Osteoblast (primary cell): ENCODE data around the gene FRMD4A. TPM values are rescaled to one million over a fixed set of nuclear protein-coding genes. Genes with fewer than 3 reads are reported as not detected.

ENCODE experiments used
- DNase-seq: peaks from one replicate; pipeline ENCODE4 v3.0.0; 2011; ENCODE audit warnings: low spot score, mixed read lengths; ENCODE audit not compliant: insufficient read length; ENCODE audit errors: missing footprints
- H2AFZ ChIP-seq: 2 replicates; pipeline ENCODE4 v1.6.0; 2011; ENCODE audit warnings: mild to moderate bottlenecking, low read length
- H3K27ac ChIP-seq: 2 replicates; pipeline ENCODE4 v1.5.1; 2011; ENCODE audit warnings: mild to moderate bottlenecking, low read depth, low read length, moderate library complexity
- H3K27me3 ChIP-seq: 2 replicates; pipeline ENCODE4 v1.6.0; 2012; ENCODE audit warnings: mild to moderate bottlenecking, control low read depth, inconsistent platforms, low read length, moderate library complexity; ENCODE audit not compliant: insufficient read depth
- H3K36me3 ChIP-seq: 2 replicates; pipeline ENCODE4 v1.5.1; 2011; ENCODE audit warnings: mild to moderate bottlenecking, low read length, control low read depth, moderate library complexity; ENCODE audit not compliant: insufficient read depth
- H3K4me1 ChIP-seq: 2 replicates; pipeline ENCODE4 v1.5.1; 2011; ENCODE audit warnings: mild to moderate bottlenecking, low read length, control low read depth, moderate library complexity; ENCODE audit not compliant: insufficient read depth
- H3K4me2 ChIP-seq: 2 replicates; pipeline ENCODE4 v1.6.0; 2011; ENCODE audit warnings: mild to moderate bottlenecking, low read length; ENCODE audit not compliant: insufficient read depth
- H3K4me3 ChIP-seq: fragments of 200-600 bp; sonication (generic); 3 replicates; pipeline ENCODE4 v1.5.1; 2012; ENCODE audit warnings: mild to moderate bottlenecking, low read length, inconsistent platforms; ENCODE audit not compliant: insufficient read depth
- H3K79me2 ChIP-seq: 2 replicates; pipeline ENCODE4 v1.6.0; 2012; ENCODE audit warnings: mild to moderate bottlenecking, low read length, control low read depth, inconsistent platforms; ENCODE audit not compliant: insufficient read depth
- H3K9me3 ChIP-seq: 2 replicates; pipeline ENCODE4 v1.5.1; 2011; ENCODE audit warnings: low read depth, low read length, control low read depth
- H4K20me1 ChIP-seq: 2 replicates; pipeline ENCODE4 v1.6.0; 2012; ENCODE audit warnings: mild to moderate bottlenecking, low read length, control low read depth; ENCODE audit not compliant: insufficient read depth
- total RNA-seq: library from RNA; depleted of rRNA; stranded (reverse); fragments of >200 nt; gene quantifications from 2 replicates; pipeline ENCODE4 v1.2.3, GENCODE V29; 2012
- TF ChIP-seq, protein P1 (sequence below): IDR thresholded peaks from 2 replicates; pipeline ENCODE4 v1.5.1; 2011; ENCODE audit warnings: mild to moderate bottlenecking, low read depth, low read length, moderate library complexity; ENCODE audit errors: extremely low read depth

FRMD4A gene
- total RNA-seq, 1 donor = 41.3 TPM

DNA sequence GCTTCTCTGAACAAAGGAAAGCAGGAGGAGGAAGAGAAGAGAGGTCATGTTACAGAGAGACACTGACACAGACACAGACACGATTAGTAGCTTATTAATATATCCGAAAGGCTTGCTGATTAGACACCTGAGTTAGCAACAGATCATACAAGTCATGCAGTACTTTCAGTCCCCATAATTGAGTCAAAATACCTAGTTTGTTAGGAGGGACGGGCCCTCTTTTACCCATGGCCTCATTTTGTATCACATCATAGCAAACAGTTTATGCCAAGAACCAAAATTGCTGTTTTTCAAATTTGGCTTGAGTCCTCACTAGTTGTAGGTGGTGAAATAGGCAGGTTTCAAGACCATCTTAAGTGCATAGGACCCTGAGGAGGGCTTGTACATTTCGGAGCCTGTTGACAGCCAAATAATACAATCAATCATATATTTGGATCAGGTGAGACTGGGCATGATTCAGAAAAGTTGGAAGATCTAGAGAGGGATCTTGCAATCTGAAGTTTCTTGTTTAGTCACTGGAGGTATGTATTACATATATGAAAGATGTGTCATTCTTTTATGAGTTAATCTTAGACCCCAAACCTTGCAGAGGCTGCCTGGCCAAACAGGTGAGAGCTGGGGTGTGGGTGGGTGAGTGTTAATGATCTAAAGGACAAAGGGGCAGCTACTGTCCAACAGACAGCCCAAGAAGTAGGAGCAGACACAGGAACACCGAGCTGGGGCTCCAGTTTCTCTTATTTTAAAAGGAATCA lies 678.6 kb downstream of the FRMD4A start:
- TF ChIP-seq, protein P1, sequence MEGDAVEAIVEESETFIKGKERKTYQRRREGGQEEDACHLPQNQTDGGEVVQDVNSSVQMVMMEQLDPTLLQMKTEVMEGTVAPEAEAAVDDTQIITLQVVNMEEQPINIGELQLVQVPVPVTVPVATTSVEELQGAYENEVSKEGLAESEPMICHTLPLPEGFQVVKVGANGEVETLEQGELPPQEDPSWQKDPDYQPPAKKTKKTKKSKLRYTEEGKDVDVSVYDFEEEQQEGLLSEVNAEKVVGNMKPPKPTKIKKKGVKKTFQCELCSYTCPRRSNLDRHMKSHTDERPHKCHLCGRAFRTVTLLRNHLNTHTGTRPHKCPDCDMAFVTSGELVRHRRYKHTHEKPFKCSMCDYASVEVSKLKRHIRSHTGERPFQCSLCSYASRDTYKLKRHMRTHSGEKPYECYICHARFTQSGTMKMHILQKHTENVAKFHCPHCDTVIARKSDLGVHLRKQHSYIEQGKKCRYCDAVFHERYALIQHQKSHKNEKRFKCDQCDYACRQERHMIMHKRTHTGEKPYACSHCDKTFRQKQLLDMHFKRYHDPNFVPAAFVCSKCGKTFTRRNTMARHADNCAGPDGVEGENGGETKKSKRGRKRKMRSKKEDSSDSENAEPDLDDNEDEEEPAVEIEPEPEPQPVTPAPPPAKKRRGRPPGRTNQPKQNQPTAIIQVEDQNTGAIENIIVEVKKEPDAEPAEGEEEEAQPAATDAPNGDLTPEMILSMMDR = no peak
- Histone ChIP-seq H3K27ac (no peak overlapping the region), H3K4me2 (no peak overlapping the region), H2AFZ (no peak overlapping the region), H3K27me3 (no peaks in the 10 kb centered on the region), H4K20me1 (peaks cover 14% of the 10 kb centered on the region), H3K4me3 (no peak overlapping the region), H3K79me2 (peaks cover 6% of the 10 kb centered on the region), H3K36me3 (peaks cover 95% of the 10 kb centered on the region), H3K9me3 (no peaks in the 10 kb centered on the region), H3K4me1 (no peaks in the 10 kb centered on the region)
- DNase-seq = no peak

DNA sequence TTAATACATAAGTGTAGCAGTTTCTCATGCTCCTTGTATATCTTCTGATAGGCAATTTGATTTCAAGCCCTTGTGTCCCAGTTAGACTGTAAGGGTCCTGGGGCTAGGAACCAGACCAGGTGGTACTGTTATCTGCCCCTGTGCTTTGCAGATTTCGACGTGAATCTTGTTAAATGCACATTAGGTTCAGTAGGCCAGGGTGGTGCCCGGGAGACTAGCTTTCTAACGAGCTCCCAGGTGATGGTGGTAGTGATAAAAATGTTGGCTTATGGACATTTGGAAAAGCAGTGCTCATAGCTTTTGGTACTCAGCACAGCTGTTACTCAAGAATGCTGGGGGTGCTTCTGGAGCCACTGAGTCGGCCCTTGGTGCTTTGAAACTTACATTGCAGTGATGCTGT lies 679.8 kb downstream of the FRMD4A start:
- H3K79me2 ChIP-seq = peaks cover 4% of the 10 kb centered on the region
- TF ChIP-seq, protein P1 = no peak
- no peak overlapping the region for H2AFZ ChIP-seq
- H3K9me3 ChIP-seq = no peaks in the 10 kb centered on the region
- H3K27ac ChIP-seq = no peak overlapping the region
- no peaks in the 10 kb centered on the region for H3K4me1 ChIP-seq
- no peaks in the 10 kb centered on the region for H3K27me3 ChIP-seq
- H3K36me3 ChIP-seq = peaks cover 100% of the 10 kb centered on the region
- peaks cover 11% of the 10 kb centered on the region for H4K20me1 ChIP-seq
- H3K4me2 ChIP-seq = no peak overlapping the region
- DNase-seq = no peak
- no peak overlapping the region for H3K4me3 ChIP-seq

DNA sequence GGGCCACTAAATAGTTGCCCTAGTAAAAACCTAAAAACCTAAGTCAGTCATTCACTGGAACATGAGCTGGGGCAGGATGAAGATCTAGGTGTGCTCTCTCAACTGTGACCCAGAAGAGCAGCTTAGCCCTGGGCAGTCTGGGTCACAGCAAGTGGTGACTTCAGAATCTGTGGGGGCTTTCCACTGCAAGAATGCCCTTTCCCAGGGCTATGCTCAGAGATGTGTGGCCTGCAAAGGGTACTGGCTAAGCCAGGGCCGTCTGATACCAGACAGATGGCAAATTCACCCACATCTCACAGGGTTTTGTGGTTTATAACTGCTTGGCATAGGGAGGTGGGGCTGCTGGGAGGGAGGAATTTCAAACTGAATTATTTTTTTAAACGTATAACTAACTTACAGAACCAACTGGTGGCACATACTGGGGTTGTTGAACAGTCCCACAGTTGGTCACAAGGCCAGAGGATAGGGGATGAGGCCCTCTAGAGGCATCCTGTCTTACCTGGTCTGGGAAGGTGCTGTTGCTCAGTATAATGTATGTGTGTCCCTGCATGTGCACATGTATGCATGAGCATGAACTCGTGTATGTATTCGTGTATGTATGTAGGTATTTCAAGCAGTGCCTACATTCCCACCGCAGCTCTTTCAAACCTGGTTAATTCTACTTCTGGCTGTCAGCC lies 680.7 kb downstream of the FRMD4A start:
- Histone ChIP-seq H3K27me3 (no peaks in the 10 kb centered on the region), H3K79me2 (peaks cover 4% of the 10 kb centered on the region), H2AFZ (no peak overlapping the region), H3K4me2 (no peak overlapping the region), H3K4me3 (no peak overlapping the region), H4K20me1 (peaks cover 10% of the 10 kb centered on the region), H3K9me3 (no peaks in the 10 kb centered on the region), H3K36me3 (peaks cover 98% of the 10 kb centered on the region), H3K4me1 (no peaks in the 10 kb centered on the region), H3K27ac (no peak overlapping the region)
- TF ChIP-seq, protein P1 = no peak
- DNase-seq = no peak

DNA sequence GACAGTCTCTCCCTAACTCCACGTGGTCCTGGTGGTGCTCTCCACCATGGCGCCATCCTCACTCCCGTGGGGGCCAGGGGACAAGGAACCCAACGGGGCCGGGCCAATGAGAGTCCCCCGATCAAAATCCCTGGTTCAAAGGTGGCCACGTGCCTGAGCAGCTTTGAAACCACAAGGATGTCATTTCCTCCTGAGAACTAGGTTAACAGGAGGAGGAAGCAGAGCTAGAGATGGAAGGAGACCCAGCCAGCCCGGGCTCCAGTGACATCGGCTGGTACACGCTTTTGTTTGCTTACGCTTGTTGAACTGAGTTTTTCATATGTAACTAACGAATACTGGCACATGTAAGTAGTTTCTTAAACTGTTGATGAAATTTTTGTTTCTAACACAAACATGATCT lies 682.3 kb downstream of the FRMD4A start:
- TF ChIP-seq, protein P1 = no peak
- H3K27ac ChIP-seq = no peak overlapping the region
- H3K4me1 ChIP-seq = no peaks in the 10 kb centered on the region
- peaks cover 90% of the 10 kb centered on the region for H3K36me3 ChIP-seq
- peaks cover 4% of the 10 kb centered on the region for H3K79me2 ChIP-seq
- H3K4me3 ChIP-seq = no peak overlapping the region
- no peaks in the 10 kb centered on the region for H3K9me3 ChIP-seq
- no peak overlapping the region for H2AFZ ChIP-seq
- peaks cover 10% of the 10 kb centered on the region for H4K20me1 ChIP-seq
- H3K27me3 ChIP-seq = no peaks in the 10 kb centered on the region
- DNase-seq = no peak
- H3K4me2 ChIP-seq = no peak overlapping the region
